GM12891 (cell line): ENCODE measurements around the gene CWC25.

ENCODE experiments used
- DNase-seq: peaks from one replicate; pipeline ENCODE4 v3.0.0; 2011; ENCODE audit warnings: low spot score; ENCODE audit not compliant: insufficient read length
- FAIRE-seq: peaks from 2 replicates; lab custom pipeline; 2011; peaks lifted over from hg19 to GRCh38; lab: Jason Lieb, UNC
- PAX5 ChIP-seq: IDR thresholded peaks from 2 replicates; pipeline ENCODE4 v1.6.1; 2011; ENCODE audit warnings: low read length, moderate library complexity, mild to moderate bottlenecking; ENCODE audit not compliant: insufficient read depth, severe bottlenecking
- POLR2A ChIP-seq: IDR thresholded peaks from 2 replicates; pipeline ENCODE4 v1.6.1; 2011; ENCODE audit warnings: low read depth, low read length, control low read depth
- POLR2AphosphoS5 ChIP-seq: IDR thresholded peaks from 2 replicates; pipeline ENCODE4 v1.6.1; 2011; ENCODE audit warnings: low read depth, low read length, control low read depth
- POU2F2 ChIP-seq: IDR thresholded peaks from 2 replicates; pipeline ENCODE4 v1.6.1; 2011; ENCODE audit warnings: low read depth, mild to moderate bottlenecking, control low read depth, low read length, moderate library complexity
- SPI1 ChIP-seq: IDR thresholded peaks from 2 replicates; pipeline ENCODE4 v1.6.1; 2011; ENCODE audit warnings: low read depth, low read length, control low read depth
- TAF1 ChIP-seq: IDR thresholded peaks from 2 replicates; pipeline ENCODE4 v1.6.1; 2011; ENCODE audit warnings: low read depth, low read length, control low read depth

Gene CWC25

DNA sequence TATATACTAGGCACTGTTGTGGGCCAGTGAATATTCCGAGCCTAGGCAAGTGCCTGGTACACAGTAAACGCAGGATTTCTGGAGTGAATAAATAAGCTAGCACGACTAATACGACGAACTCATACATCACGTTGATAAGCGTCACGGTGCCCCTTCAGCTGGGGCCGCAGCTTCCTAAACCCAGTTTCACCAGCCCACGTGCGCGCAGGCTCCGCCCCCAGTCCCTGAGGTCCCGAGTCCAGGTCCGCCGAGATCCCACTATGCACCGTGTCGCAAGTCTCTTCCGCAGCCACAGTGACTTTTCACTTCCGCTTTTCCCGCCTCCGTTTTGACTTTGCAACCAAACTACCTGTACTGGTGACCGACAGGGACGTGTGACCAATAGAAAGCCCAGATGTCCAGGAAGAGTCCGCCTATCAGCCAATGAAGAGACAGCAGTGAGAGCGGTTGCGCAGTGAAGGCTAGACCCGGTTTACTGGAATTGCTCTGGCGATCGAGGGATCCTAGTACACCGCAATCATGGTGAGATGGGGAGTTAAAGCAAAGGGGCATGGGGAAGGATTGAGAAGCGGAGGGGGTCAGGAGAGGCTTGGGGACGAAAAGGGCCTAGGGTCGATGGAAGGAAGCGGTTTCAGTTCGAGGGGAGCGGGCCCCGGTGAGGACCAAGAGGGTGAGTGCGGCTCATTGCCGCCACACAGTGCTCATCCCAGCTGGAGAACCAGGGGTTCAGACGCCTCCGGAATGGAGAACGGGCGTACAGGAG lies 72.6 kb downstream of the CWC25 start, which contains the start of gene PSMB3:
Gene PSMB3 (plus strand): TSS at position 434 of the 763 bp plus-strand sequence. CDS start 86 bp downstream, at position 520.
- FAIRE-seq (no peak), DNase-seq (peak; percentile 90)
- TF ChIP-seq TAF1 (peak; percentile 38), POLR2AphosphoS5 (peak; percentile 80), POU2F2 (peak; percentile 5; the same call in 1 of the 2 replicates), POLR2A (peak; percentile 59), PAX5 (peak; percentile 45), SPI1 (peak; percentile 100)

DNA sequence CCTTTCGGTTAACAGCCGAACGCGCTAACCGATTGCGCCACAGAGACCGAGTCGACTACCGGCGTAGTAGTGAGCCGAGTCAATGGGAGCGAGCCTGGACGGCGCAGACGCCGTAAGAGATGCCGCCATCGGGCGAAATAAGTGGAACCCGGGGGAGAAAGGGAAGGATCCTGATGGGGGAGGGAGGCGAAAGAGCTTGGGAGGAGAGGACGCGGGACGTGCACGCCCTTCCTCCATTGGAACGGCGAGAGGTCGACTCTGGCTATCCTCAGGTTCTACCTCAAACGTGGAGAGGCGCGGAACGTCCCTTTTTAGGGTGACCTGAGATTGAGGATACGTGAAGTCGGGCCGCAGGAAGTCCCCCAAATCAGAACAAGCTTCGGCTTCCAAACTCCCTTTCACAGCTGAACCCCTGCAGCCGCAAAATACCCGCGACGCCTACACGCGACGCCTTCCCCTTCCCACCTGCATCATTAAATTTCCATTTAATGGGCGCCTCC lies 73.3 kb downstream of the CWC25 start:
- DNase-seq: no peak
- TF ChIP-seq TAF1 (peak; percentile 32; the same call in 1 of the 2 replicates), POLR2A (no peak), POLR2AphosphoS5 (no peak), SPI1 (no peak; the same call in 1 of the 2 replicates), PAX5 (no peak), POU2F2 (0 out of 2 replicates have a peak, but pooled peaks have one; percentile 60)
- no peak for FAIRE-seq

- TF ChIP-seq POU2F2 (no peak), POLR2AphosphoS5 (no peak), PAX5 (no peak), SPI1 (no peak), POLR2A (no peak), TAF1 (no peak)
- no peak for DNase-seq
- no peak for FAIRE-seq
Observed at GRCh38 chr17:38751144-38751807, 73.8 kb downstream of the CWC25 start.
